ENCODE results near the gene TRAPPC1. TPM values are rescaled to one million over a fixed set of nuclear protein-coding genes. Genes with fewer than 3 reads are reported as not detected.

Gene TRAPPC1
- total RNA-seq, 1 experiment from 2014 or later: 111 TPM

- Histone ChIP-seq H3K36me3 (ENCODE audit: insufficient read depth, low read length, poor library complexity, severe bottlenecking) (peaks cover 9% of the 10 kb centered on the region), H3K4me1 (ENCODE audit: insufficient read depth, low read length, poor library complexity, severe bottlenecking) (peaks cover 46% of the 10 kb centered on the region), H3K27me3 (replicated peaks; ENCODE audit: insufficient read depth, low read depth, low read length, poor library complexity) (no peaks in the 10 kb centered on the region), H3K4me3 (ENCODE audit: low read depth, low read length, poor library complexity, severe bottlenecking) (peak overlapping the region; percentile 87), H3K9me3 (ENCODE audit: low read depth, low read length, poor library complexity, severe bottlenecking) (no peaks in the 10 kb centered on the region), H3K27ac (ENCODE audit: low read depth, low read length, poor library complexity, severe bottlenecking) (peak overlapping the region; percentile 96)
- ChIA-PET CTCF (interaction anchor here (0.6 to 0.7 kb wide), 2 partner anchors 102 to 525 kb away, joined by 3 read pairs; no protein-coding TSS in a partner anchor), POLR2A (ENCODE audit: low non-redundant PET) (no interaction called here)
- DNase-seq (ENCODE audit: low spot score): peak; percentile 15
- intact Hi-C loops (cut with micrococcal nuclease; ENCODE audit: unreplicated experiment): loop anchor here (5.0 kb wide), 3 partner anchors 48 to 338 kb away; partner anchors contain the start of genes CNTROB, MPDU1 and TRAPPC1
- no TSS peak for BruUV-seq (replicated peaks)
- no peak for TF ChIP-seq EZH2 (IDR thresholded peaks at IDR 0.05; ENCODE audit: borderline replicate concordance, low read depth, low read length, poor library complexity, severe bottlenecking)
- TF ChIP-seq, protein P1, sequence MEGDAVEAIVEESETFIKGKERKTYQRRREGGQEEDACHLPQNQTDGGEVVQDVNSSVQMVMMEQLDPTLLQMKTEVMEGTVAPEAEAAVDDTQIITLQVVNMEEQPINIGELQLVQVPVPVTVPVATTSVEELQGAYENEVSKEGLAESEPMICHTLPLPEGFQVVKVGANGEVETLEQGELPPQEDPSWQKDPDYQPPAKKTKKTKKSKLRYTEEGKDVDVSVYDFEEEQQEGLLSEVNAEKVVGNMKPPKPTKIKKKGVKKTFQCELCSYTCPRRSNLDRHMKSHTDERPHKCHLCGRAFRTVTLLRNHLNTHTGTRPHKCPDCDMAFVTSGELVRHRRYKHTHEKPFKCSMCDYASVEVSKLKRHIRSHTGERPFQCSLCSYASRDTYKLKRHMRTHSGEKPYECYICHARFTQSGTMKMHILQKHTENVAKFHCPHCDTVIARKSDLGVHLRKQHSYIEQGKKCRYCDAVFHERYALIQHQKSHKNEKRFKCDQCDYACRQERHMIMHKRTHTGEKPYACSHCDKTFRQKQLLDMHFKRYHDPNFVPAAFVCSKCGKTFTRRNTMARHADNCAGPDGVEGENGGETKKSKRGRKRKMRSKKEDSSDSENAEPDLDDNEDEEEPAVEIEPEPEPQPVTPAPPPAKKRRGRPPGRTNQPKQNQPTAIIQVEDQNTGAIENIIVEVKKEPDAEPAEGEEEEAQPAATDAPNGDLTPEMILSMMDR (conservative IDR thresholded peaks at IDR 0.05; ENCODE audit: low read depth, low read length): no peak
These were observed 47.0 kb downstream of the TRAPPC1 start for GRCh38 chr17:7884581-7885366.

GRCh38 chr17:7883781-7884386, 47.9 kb downstream of the TRAPPC1 start:
- H3K27me3 ChIP-seq (replicated peaks; ENCODE audit: insufficient read depth, low read depth, low read length, poor library complexity): no peaks in the 10 kb centered on the region
- BruUV-seq (replicated peaks): no TSS peak
- ChIA-PET POLR2A (ENCODE audit: low non-redundant PET) (no interaction called here), CTCF (no interaction called here)
- peaks cover 5% of the 10 kb centered on the region for H3K36me3 ChIP-seq (ENCODE audit: insufficient read depth, low read length, poor library complexity, severe bottlenecking)
- TF ChIP-seq, protein P1 (conservative IDR thresholded peaks at IDR 0.05; ENCODE audit: low read depth, low read length): no peak
- no peak for TF ChIP-seq EZH2 (IDR thresholded peaks at IDR 0.05; ENCODE audit: borderline replicate concordance, low read depth, low read length, poor library complexity, severe bottlenecking)
- H3K27ac ChIP-seq (ENCODE audit: low read depth, low read length, poor library complexity, severe bottlenecking): peak overlapping the region; percentile 68
- peak overlapping the region; percentile 87 for H3K4me3 ChIP-seq (ENCODE audit: low read depth, low read length, poor library complexity, severe bottlenecking)
- intact Hi-C loops (cut with micrococcal nuclease; ENCODE audit: unreplicated experiment): no loop called here
- peaks cover 37% of the 10 kb centered on the region for H3K4me1 ChIP-seq (ENCODE audit: insufficient read depth, low read length, poor library complexity, severe bottlenecking)
- peak; percentile 48 for DNase-seq (ENCODE audit: low spot score)
- H3K9me3 ChIP-seq (ENCODE audit: low read depth, low read length, poor library complexity, severe bottlenecking): no peaks in the 10 kb centered on the region

GRCh38 chr17:7882629-7883028, 49.1 kb downstream of the TRAPPC1 start:
- no peak overlapping the region for H3K4me3 ChIP-seq (ENCODE audit: low read depth, low read length, poor library complexity, severe bottlenecking)

More at GRCh38 chr17:7882629-7883028, 49.1 kb downstream of the TRAPPC1 start:
- peaks cover 25% of the 10 kb centered on the region for H3K4me1 ChIP-seq (ENCODE audit: insufficient read depth, low read length, poor library complexity, severe bottlenecking)
- peak overlapping the region; percentile 68 for H3K27ac ChIP-seq (ENCODE audit: low read depth, low read length, poor library complexity, severe bottlenecking)
- no peak for DNase-seq (ENCODE audit: low spot score)
- intact Hi-C loops (cut with micrococcal nuclease; ENCODE audit: unreplicated experiment): no loop called here
- ChIA-PET POLR2A (ENCODE audit: low non-redundant PET) (interaction anchor here (0.6 kb wide), 1 partner anchor 236 kb away, joined by 3 read pairs; no protein-coding TSS in a partner anchor), CTCF (no interaction called here)
- no peaks in the 10 kb centered on the region for H3K27me3 ChIP-seq (replicated peaks; ENCODE audit: insufficient read depth, low read depth, low read length, poor library complexity)
- no peaks in the 10 kb centered on the region for H3K9me3 ChIP-seq (ENCODE audit: low read depth, low read length, poor library complexity, severe bottlenecking)
- TF ChIP-seq, protein P1 (conservative IDR thresholded peaks at IDR 0.05; ENCODE audit: low read depth, low read length): no peak
- TF ChIP-seq EZH2 (IDR thresholded peaks at IDR 0.05; ENCODE audit: borderline replicate concordance, low read depth, low read length, poor library complexity, severe bottlenecking): no peak
- BruUV-seq (replicated peaks): no TSS peak
- peaks cover 7% of the 10 kb centered on the region for H3K36me3 ChIP-seq (ENCODE audit: insufficient read depth, low read length, poor library complexity, severe bottlenecking)
